Fibroblast of the conjunctiva (primary cell): ENCODE data around the gene CD82.

Experiments used
- DNase-seq: peaks from one replicate; pipeline ENCODE4 v3.0.0-alpha.2; 2010; ENCODE audit warnings: low read depth

CD82 gene

DNA sequence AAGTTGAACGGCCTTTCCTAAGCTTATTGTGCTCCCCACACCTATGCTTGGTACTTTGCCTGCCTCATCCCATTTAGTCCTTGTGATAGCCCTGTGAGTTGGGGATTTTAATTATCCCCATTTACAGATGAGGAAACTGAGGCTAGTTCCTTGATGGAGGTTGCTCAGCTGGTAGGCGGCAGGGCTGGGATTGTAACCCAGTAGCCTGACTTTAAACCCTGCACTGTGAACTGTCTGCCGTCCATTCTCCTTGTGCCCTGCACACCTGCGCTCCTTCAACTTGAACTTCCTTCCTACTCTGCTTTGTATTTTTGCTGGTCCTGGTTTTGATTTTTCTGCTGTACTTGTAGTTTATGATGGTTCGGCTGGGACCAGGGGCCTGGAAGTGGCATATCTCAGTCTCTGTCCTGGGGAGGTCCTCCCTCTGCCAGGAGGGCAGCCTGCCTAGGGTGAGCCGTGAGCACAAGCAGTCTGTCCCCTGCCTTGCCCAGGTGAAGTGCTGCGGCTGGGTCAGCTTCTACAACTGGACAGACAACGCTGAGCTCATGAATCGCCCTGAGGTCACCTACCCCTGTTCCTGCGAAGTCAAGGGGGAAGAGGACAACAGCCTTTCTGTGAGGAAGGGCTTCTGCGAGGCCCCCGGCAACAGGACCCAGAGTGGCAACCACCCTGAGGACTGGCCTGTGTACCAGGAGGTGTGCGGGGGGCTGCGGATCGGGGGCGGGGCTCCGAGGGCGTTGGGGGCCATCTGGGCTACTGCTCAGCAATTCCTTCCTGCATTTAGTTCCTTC is 52.4 kb downstream of the CD82 start:
- no peak for DNase-seq

DNA sequence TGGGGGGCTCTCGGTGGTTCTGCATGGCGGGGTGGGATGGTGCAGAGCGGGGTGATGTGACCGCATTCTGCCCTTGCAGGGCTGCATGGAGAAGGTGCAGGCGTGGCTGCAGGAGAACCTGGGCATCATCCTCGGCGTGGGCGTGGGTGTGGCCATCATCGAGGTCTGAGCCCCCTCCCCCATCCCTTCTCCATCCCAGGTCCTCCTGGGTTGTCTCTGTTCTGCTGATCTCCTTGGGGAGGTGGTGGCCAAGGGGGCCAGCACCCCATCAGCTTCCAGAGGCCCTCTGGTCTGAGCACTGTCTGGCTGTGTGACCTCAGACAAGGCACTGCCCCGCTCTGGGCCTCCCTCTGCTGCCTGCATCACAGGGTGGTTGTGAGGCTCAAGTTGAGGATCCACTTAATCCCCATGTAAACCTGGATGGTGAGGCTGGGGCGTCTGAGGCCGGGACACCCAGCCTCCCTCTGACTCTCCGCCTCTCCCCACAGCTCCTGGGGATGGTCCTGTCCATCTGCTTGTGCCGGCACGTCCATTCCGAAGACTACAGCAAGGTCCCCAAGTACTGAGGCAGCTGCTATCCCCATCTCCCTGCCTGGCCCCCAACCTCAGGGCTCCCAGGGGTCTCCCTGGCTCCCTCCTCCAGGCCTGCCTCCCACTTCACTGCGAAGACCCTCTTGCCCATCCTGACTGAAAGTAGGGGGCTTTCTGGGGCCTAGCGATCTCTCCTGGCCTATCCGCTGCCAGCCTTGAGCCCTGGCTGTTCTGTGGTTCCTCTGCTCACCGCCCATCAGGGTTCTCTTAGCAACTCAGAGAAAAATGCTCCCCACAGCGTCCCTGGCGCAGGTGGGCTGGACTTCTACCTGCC is 53.3 kb downstream of the CD82 start:
- DNase-seq: no peak

DNA sequence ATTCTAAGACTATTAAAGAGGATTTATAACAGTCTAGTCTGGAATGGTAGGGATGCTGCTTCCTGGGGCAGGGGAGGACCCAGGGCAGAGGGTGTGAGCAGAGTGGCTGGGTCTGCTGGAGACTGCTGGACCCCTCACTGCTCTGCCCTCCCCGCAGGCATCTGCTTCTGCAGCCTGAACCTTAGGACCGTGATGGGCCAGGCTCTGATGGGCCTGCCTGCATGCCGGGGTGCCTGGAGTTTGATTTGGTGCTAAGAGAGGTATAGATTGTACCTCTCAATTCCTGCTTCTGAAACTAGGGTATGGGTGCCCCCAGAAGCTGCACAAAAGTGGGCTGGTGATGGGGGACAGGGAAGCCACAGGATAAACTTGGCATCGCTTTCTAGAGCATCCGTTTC is 54.9 kb downstream of the CD82 start:
- DNase-seq: no peak

DNA sequence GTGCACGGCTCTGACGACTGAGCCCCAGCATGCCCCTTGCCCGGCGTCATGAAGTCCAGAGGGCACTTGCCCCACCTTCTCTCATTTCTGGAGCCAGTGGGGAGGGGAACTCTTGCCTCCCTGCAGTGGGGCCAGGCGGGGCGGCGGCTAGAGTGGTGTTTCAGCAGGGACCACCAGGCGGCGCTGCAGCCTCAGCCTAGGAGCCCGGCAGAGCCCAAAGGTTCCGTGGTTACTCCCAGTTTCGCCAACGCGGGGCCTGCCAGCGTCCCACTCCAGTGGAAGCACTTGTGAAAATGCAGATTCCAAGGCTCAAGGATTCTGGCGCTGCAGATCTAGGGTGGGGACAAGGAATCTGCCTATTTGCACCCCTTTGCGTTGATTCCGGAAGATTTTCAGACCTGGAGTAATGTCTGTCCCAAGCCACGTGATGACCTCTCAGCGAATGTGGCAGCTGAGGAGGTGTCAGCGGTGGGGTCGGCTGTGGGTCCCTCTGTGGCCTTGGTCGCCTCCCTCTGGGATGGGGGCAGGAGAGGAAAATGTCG is 55.7 kb downstream of the CD82 start:
- DNase-seq: peak; percentile 38

DNA sequence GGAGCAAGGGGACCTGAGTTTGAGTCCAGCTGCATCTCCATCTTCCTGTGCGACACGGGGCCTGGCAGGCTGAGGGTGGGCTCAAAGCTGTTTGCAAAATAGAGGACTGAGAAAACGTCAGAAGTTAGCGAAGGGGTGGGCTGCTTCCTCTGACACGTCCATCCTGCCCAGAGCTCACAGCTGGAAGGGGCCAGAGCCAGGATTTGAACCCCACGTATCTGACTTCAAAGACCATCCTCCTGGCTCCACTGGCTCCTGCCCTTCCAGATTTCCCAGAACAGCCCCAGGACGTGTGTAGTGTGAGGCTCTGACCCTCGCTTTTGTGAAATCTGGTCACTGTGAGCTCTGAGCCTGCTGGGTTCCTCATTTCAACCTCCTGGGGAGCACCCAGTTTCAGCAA is 56.3 kb downstream of the CD82 start:
- DNase-seq: no peak

DNA sequence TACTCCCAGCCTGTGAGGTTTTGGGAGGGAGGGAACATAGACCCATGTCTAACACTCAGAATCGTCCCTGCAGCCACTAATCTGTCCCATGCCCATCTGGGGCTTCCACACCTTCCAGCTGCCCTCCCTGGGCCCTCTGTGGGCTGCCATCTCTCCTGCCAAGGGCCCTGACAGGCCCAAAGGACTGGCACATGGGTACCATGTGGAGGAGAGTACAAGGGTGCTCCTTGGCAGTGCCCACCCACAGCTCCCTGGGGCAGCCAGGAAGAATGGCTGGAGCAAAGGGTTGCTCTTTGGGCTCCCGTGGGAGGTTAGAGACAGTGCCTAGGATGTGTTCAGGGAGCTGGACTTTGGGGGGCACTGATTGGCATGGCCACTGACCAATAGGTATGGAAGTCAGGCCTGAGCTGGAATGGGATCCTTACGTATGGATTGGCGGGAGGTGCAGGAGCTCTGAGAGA is 56.8 kb downstream of the CD82 start:
- no peak for DNase-seq

DNA sequence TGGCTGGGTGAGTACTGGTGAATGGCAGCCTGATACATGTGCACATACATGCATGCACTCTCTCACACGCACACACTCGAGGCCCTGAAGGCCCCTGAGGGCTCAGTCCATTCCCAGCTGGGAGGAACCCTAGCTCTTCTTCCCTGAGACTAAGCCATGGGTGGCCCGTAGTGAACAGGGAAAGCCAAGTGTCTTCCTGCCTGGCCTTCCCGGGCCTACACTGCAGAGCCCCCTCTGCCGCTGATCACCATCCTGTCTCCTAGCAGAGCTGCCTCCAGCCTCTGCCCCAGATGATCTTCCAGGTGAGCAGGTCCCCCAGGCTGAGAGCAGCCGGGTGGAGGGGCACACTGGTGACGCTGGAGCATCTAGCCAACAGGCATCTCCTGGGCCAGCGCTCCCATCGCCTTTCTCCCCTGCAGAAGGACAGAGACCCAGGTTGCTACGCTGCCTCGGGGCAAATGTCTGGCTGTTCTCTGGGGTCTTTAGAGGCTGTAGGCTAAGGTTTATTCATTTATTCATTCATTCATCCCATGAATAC is 57.3 kb downstream of the CD82 start:
- no peak for DNase-seq

DNA sequence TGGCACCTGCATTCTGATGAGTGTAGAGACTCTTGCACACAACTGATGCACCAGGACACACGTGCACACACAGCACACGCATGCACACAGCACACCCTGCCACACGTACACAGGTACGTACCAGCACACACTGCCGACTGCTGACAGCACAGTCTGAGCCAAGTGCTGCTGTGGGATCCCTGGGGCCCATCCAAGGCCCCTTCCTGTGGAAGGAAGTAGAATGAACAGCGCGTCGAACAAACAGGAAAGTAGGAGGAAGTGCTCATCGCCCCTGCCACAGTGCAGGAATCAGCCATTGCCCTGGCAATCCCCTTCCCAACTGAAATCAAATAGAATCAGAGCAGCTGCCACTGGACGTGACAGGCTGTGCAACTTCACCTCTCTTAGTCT is 57.9 kb downstream of the CD82 start:
- DNase-seq: no peak

DNA sequence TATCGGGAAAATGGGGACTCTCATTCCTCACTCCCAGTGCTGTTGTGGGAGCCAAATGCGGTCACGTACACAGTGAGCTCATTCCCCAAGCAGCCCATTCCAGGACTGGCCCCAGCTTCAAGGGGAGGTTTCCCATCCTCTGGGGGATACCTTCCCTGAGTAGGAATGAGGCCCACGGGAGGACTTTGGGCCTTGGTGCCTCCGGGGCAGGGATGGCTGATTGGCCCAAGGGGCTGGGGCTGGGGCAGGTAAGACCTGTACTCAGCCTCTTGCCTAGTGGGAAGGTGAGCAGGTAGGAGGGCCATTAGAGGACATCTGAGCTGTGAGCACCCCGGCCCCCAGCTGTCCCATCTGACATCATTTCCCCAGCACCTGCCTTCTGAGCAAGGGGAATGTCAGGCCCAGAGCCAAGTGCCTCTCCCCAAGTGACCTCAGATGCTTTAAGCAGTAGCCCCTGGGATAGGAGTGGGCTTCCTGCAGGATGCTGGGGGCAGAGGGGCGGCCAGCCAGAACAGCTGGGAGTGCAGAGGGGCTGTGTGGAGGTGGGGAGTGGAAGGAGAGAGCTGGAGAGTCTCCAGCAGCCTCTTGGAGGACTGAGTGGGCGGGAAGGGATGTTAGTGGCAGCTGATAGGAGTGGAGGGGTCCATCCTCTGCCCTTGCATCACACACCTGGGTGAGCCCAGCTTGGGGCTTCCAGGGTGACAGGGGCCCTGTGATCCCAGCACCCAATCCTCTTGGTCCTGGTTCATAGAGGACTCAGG is 58.4 kb downstream of the CD82 start:
- no peak for DNase-seq

DNA sequence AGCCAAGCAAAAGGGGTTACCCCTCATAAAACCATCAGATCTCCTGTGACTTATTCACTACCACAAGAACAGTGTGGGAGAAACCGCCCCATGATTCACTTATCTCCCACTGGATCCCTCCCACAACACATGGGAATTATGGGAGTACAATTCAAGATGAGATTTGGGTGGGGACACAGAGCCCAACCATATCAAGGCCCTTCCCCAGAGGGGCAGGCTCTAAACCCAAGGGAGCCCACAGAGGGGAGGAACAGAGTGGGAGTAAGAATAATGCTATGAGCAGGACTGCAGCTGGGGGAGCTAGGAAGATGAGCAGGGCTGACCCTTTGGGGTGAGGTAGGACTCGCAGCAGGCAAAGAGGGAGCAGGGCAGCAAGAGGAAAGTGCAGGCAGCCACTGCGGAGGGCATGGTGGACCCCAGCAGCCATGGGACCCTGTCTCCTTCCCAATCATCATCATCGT is 59.3 kb downstream of the CD82 start:
- no peak for DNase-seq

DNA sequence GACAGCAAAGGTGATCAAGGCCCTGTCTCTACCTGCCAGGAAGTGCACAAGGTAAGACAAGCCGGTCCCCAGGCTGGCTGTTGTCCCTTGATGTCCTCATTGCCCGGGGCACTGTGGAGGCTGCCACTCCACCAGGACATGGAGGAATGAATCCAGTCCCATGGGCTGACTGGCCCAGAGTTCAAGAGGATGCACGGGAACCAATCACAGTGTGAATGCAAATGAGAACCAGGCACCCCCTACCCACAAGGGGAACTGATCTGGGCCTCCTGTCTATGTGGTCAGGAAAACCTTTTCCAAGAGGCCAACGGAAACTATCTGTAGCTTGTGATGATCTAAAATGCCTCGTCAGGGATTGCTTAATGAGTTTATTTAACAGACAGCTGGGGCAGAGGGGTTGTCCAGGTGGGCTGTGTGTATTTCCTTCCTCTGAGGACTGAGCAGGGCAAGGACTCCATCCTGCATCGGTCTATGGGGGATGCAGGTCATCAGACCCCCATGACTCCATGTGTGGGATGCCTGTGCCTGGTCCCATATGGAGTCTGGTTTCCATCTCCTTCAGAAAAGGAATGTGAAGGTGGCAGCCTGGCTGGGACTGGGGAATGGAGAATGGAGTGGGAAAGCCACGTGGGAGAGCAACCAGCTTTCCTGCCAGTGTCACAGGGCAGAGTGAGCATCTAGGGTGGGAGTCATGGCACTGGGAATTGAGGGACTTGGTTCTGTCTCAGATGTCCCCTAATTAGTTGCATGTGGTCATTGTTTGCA is 60.5 kb downstream of the CD82 start:
- DNase-seq: no peak

DNA sequence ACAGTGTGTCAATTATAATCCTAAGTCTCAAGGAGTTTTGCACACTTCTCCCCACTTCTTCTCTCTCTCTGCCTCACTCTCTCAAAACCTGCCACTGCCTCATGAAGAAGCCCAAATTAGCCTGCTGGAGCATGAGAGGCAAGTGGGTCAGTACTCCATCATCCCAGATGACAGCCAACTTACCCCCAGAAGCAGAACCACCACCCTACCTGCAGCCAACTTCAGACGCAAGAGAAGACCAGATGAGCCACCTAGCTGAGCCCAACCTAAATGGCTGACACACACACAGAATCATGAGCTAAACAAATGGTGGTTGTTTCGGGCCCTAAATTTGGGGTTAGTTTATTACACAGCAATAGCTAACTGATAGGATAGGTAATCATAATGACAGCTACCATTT is 61.2 kb downstream of the CD82 start:
- no peak for DNase-seq

DNA sequence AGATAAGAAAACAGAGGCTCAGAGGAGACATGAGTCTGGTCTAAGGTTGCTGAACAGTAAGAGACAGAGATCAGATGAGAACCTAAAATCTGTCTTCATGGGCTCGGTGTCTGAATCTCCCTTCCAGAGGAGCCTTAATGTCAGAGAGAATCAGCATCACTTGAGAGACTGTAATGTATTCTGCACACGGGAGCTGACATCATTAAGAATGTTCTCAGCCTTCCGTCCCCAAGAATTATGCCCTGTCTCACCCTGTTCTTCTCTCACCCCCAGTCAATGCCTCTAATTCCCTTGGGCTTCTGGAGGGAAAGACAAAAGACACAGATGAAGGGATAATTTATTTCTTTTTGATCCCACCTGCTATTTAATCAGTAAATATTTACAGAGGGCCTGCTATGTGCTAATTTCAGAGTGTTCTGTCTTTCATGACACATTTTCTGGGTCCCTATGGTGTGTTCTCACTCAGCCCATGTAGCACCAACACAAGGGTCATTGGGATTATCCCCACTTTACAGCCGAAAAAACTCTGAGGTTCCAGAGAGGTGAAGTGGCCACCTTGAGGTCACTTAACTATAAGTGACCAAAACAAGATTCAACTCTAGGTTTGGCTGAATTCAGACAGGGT is 61.8 kb downstream of the CD82 start:
- DNase-seq: no peak

DNA sequence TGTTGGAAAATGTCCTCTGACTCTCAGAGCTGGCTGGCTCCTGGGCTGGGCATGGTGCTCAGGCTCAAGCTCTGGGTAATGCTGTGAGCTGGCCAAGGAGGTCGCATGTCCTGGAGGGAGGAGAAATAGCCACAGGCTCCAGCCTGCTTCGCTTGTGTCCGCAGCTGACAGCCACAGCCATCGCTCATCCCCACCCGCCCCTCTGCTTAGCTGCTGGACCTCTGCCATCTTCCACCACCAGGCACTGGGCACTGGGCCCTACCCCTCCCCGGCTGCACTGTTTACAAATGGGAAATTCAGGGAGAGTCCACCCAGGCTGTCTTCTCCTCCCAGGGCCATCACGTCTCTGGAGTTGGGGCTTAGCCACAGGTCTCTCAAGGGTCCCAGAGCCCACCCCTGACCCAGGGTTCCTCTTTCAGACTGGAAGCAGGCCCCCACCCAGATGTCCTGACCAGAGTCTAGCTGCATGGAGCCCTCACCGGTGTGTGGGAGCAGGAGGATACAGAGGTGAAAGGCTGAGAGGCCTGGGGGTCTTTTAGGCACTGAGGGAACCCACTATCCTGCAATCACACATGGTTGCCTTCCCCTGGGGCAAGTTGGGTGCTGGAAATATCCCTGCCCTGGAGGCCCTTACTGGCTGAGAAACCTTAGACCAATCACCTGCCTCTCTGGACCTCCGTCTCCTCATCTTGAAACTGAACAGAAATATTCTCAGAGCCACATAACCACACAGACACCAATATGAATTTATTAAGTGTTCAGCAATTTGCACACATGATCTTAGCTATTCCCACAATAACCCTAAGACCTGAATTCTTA is 62.7 kb downstream of the CD82 start:
- no peak for DNase-seq

DNA sequence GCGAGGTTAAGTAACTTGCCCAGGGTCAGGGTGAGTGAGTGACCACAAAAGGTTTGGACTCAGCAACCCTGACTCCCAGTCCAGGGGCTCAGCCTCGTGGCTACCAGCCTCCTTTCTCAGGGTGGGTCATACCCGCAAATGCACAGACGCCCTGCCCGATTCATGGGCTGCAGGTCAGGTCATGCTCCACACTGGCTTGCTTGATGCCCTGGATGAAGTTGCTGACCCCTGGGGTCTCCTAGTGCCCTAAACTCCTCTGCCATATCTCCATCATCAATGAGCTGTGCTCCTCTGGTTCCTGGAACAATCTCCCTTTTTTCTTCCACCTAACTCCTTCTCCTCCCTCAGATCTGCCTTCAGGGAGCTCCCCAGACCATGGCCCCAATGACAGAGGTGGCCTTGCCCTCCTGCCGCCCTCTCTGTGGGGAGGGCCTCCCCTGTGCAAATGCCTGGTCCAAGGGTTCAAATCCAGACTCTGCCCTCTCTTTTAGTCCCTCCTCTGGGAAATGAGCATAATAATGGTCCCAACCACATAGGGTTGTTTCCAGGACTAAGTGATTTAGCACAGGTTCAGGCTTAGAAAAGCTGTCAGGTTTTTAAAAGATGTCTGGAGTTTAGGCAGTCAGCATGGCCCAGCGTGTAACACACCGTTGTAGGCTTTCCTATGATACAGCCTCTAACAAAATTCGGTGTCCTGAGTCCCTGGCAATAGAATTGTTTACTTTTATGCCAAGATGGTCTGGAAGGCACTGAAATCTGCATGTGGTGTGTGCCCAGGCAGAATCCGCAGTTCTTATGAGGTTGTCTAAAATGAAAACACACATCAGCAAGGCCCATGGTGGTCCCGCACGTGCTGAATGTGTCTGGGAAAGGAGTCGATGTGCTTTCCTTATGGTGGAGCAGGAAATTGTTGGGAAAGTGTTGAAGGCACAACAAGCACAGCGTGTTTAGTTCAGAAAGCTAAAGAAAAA is 63.6 kb downstream of the CD82 start:
- DNase-seq: no peak

DNA sequence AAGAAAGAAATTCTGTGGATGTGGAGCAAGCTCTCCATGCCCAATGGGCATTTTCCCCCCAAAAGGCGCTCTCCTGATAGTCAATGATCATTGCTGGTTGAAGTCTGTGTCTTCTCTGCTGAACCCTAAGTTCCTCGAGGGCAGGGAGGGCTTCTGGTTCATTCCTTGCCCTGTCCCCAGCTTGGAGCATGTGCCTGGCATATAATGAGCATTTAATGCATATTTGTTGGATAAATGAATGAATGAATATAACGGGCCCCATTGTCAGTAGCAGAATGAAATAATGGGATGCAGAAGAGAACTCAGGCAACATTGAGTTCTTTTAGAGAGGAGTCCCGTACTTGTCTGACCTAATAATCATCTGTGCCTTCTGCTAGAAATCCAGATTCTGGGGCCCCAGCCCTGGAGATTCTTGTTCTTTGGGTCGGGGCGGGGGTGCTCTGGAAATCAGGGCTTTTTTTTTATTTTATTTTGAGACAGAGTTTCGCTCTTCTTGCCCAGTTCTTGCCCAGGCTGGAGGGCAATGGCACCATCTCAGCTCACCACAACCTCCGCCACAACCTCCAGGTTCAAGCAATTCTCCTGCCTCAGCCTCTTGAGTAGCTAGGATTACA is 64.4 kb downstream of the CD82 start:
- no peak for DNase-seq

DNA sequence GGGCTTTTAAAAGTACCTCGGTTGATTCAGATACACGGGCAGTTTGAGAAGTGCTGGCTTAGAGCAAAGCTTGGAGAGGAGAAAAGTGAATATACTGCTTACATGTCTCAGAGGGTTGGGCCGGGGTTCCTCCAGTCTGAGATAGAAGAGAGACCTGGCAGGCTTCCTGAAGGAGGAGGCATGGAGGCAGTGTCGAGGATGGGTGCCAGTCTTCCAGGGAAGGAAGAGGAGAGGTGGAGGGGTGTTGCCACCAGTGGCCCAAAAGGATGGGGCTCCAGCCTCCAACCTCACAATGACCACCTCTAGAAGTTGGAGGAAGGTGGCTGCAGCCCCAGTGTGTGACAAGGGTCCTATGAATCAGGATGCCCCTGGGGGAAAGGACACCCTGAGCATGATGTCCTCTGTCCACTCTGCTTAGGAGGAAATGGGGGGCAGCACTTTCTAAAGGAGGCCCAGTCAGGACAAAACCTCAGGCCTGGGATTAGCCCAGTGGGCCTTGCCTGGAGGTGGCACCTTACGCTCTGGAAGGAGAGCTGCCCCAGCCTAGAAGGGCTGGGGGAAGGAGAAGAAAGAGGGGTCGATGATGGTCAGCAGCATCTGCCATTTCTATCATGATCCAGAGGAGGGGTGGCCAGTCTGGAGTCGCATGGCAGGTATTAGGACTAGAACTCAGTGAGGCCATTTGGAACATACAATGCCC is 65.2 kb downstream of the CD82 start:
- no peak for DNase-seq

DNA sequence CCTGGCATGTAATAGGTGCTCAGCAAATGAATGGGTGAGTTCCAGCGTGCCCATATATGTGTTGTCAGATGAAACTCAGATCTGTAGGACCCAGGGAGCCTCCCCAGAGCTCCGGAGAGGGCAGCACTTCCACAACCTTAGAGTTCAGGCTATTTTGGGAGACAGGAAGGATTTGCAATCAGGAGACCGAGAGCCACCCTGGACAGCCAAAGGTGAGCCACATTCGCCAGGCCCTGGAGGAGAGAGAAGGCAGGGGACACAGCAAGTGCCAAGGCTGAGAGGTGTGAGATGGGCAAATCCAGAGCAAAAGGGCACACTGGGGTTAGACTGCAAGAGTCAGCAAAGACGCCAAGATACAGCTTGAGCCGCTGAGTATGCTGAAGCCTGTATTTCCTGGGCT is 66.4 kb downstream of the CD82 start:
- DNase-seq: no peak
